ENCODE results near the gene DDX6.

The DDX6 gene

DNA sequence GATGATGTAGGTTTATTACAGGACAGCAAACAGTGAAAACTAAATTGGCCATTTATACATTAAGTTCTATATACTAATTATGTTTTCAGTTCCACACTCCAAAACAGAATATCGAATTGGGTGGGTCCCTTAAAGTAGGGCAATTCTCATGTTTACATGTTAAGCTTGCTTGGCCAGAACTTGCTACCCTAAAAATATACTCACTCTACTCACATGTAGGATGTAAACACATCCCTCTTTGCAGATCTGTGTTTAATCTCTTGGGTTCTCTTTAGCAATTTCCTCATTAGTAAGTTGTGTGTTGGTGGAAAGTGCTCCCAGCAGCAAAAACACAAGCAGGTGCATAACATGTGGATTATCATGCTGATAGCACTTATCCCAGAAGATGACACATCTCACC lies 22.6 kb upstream of the DDX6 start:
- Histone ChIP-seq H3K4me3 (ENCODE audit: low read length) (no peak overlapping the region), H3K27me3 (ENCODE audit: control insufficient read depth, insufficient read depth, low read length) (no peaks in the 10 kb centered on the region), H3K36me3 (ENCODE audit: control insufficient read depth, insufficient read depth, low read length) (no peaks in the 10 kb centered on the region), H3K9me3 (ENCODE audit: control insufficient read depth, low read length) (no peaks in the 10 kb centered on the region), H3K4me1 (ENCODE audit: control insufficient read depth, insufficient read depth, low read length) (no peaks in the 10 kb centered on the region), H3K9ac (ENCODE audit: low read length) (no peak overlapping the region)

DNA sequence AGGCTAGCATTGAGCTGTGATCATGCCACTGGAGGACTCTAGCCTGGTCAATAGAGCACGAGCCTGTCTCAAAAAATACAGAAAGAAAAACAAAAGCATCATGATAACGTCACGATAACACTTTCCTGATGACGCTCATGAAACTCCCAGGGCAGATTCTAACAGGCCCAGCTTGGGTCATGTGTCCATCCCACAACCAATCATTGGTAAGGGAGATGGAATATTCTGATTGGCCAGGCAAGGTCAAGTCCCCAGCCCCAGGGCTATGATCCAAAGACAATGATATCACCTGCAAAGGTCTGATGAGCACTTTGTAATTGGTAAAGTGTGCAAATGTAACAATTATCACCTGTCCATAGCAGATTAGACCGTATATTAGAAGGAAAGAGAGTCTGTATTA lies 21.5 kb upstream of the DDX6 start:
- no peak overlapping the region for H3K9ac ChIP-seq (ENCODE audit: low read length)
- H3K4me1 ChIP-seq (ENCODE audit: control insufficient read depth, insufficient read depth, low read length): no peaks in the 10 kb centered on the region
- H3K36me3 ChIP-seq (ENCODE audit: control insufficient read depth, insufficient read depth, low read length): no peaks in the 10 kb centered on the region
- no peaks in the 10 kb centered on the region for H3K27me3 ChIP-seq (ENCODE audit: control insufficient read depth, insufficient read depth, low read length)
- H3K4me3 ChIP-seq (ENCODE audit: low read length): no peak overlapping the region
- no peaks in the 10 kb centered on the region for H3K9me3 ChIP-seq (ENCODE audit: control insufficient read depth, low read length)

DNA sequence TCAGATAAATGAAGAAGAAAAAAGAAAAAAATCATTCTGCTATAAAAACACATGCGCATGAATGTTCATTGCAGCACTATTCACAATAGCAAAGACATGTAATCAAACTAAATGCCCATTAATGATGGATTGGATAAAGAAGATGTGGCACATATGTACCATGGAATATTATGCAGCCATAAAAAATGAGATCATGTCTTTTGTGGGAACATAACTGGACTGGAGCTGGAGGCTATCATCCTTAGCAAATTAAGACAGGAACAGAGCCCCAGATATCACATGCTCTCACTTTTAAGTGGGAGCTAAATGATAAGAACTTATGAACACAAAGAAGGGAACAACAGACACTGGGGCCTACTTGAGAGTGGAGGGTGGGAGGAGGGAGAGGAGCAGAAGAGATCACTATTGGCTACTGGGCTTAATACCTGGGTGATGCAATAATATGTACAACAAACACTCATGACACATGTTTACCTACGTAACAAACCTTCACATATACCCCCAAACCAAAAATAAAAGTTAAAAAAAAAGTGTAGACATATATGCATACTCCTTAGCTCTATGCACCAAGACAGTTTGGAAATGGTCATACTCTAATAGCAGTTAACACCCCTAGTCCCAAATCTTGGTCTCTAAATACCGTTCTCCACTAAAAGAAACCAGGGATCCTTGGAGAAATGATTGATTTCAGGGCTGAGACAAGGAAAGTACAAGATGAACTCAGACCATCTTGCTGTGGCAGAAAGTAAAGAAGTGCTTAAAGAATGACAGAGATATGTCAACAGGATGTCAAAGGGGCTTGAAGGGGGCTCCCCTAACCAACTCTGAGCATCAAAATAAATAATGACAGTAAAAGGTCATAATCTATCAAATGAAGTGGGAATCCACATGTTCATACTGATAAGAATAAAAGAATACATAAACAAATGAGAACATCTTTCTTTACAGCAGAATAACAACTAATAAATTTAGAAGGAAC lies 17.1 kb upstream of the DDX6 start:
- no peaks in the 10 kb centered on the region for H3K9me3 ChIP-seq (ENCODE audit: control insufficient read depth, low read length)
- H3K9ac ChIP-seq (ENCODE audit: low read length): no peak overlapping the region
- H3K4me3 ChIP-seq (ENCODE audit: low read length): no peak overlapping the region
- H3K36me3 ChIP-seq (ENCODE audit: control insufficient read depth, insufficient read depth, low read length): no peaks in the 10 kb centered on the region
- H3K27me3 ChIP-seq (ENCODE audit: control insufficient read depth, insufficient read depth, low read length): no peaks in the 10 kb centered on the region
- H3K4me1 ChIP-seq (ENCODE audit: control insufficient read depth, insufficient read depth, low read length): no peaks in the 10 kb centered on the region

DNA sequence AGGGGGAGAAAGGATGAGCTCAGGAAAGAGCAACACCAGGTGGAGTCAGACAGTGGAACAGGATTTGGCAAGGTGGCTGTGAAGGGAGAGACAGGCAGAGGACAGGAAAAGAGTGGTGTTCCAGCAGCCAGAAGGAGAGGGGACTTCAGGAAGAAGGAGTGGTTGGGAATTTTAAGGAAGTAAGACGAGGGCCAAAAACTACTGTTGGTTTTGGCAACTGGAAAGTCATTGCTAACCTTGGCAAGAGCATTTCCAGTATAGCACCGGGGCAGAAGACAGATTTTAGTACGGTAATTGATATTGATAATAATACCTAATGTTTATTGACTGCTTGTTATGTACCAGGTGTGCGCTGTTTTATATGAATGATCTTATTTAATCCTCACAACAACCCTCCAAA lies 15.4 kb upstream of the DDX6 start:
- Histone ChIP-seq H3K36me3 (ENCODE audit: control insufficient read depth, insufficient read depth, low read length) (no peaks in the 10 kb centered on the region), H3K9me3 (ENCODE audit: control insufficient read depth, low read length) (no peaks in the 10 kb centered on the region), H3K27me3 (ENCODE audit: control insufficient read depth, insufficient read depth, low read length) (no peaks in the 10 kb centered on the region), H3K4me1 (ENCODE audit: control insufficient read depth, insufficient read depth, low read length) (no peaks in the 10 kb centered on the region), H3K9ac (ENCODE audit: low read length) (no peak overlapping the region), H3K4me3 (ENCODE audit: low read length) (no peak overlapping the region)

DNA sequence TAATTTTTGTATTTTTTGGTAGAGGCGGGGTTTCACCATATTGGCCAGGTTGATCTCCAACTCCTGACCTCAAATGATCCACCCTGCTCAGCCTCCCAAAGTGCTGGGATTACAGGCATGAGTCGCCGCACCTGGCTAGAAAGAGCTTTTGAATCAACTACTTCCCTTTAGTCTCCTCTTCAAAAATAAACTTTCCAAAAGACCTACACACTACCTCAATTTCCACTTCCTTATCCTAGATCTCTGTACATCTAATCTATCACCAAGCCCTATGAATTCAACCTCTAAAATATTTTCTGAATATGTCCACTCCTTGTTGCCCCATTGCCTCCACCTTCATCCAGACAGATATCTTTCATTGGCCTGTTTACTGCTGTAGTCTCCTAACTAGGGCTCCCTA lies 13.1 kb upstream of the DDX6 start:
- H3K4me3 ChIP-seq (ENCODE audit: low read length): no peak overlapping the region
- H3K36me3 ChIP-seq (ENCODE audit: control insufficient read depth, insufficient read depth, low read length): no peaks in the 10 kb centered on the region
- no peaks in the 10 kb centered on the region for H3K27me3 ChIP-seq (ENCODE audit: control insufficient read depth, insufficient read depth, low read length)
- no peaks in the 10 kb centered on the region for H3K4me1 ChIP-seq (ENCODE audit: control insufficient read depth, insufficient read depth, low read length)
- no peaks in the 10 kb centered on the region for H3K9me3 ChIP-seq (ENCODE audit: control insufficient read depth, low read length)
- no peak overlapping the region for H3K9ac ChIP-seq (ENCODE audit: low read length)

DNA sequence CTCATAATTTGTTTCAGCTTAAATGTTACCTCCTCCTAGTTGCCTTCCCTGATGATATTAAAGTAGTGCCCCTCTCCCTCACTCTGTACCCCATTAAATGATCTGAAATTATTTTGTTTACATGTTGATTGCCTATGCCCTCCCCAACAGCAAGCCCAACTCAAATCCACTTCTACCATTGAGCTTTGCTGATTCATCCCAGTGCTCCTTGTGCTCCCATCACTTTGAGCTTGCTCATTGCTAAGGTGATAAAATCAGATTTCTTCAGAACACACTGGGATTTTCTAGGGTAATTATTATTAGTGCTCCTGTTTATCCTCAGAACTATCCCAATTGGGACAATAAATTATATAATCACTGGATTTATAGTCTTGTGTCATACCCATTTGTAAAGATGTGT lies 8.4 kb upstream of the DDX6 start:
- no peak overlapping the region for H3K4me3 ChIP-seq (ENCODE audit: low read length)
- H3K9ac ChIP-seq (ENCODE audit: low read length): no peak overlapping the region
- no peaks in the 10 kb centered on the region for H3K4me1 ChIP-seq (ENCODE audit: control insufficient read depth, insufficient read depth, low read length)
- H3K27me3 ChIP-seq (ENCODE audit: control insufficient read depth, insufficient read depth, low read length): no peaks in the 10 kb centered on the region
- H3K9me3 ChIP-seq (ENCODE audit: control insufficient read depth, low read length): no peaks in the 10 kb centered on the region
- no peaks in the 10 kb centered on the region for H3K36me3 ChIP-seq (ENCODE audit: control insufficient read depth, insufficient read depth, low read length)

DNA sequence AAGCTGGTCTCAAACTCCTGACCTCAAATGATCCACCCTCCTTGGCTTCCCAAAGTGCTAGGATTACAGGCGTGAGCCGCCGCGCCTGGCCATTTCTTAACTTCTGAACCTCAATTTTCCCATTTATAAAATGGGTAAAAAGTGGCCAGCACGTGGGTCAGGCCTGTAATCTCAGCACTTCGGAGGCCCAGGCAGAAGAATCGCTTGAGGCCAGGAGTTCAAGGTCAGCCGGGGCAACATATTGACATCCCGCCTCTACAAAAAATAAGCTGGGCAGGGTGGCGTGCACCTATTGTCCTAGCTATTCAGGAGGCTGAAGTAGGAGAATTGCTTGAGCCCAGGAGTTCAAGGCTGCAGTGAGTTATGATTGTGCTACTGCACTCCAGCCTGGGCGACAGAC lies 6.5 kb upstream of the DDX6 start:
- no peaks in the 10 kb centered on the region for H3K9me3 ChIP-seq (ENCODE audit: control insufficient read depth, low read length)
- no peaks in the 10 kb centered on the region for H3K27me3 ChIP-seq (ENCODE audit: control insufficient read depth, insufficient read depth, low read length)
- H3K4me1 ChIP-seq (ENCODE audit: control insufficient read depth, insufficient read depth, low read length): peaks cover 4% of the 10 kb centered on the region
- no peaks in the 10 kb centered on the region for H3K36me3 ChIP-seq (ENCODE audit: control insufficient read depth, insufficient read depth, low read length)
- no peak overlapping the region for H3K4me3 ChIP-seq (ENCODE audit: low read length)
- H3K9ac ChIP-seq (ENCODE audit: low read length): no peak overlapping the region

DNA sequence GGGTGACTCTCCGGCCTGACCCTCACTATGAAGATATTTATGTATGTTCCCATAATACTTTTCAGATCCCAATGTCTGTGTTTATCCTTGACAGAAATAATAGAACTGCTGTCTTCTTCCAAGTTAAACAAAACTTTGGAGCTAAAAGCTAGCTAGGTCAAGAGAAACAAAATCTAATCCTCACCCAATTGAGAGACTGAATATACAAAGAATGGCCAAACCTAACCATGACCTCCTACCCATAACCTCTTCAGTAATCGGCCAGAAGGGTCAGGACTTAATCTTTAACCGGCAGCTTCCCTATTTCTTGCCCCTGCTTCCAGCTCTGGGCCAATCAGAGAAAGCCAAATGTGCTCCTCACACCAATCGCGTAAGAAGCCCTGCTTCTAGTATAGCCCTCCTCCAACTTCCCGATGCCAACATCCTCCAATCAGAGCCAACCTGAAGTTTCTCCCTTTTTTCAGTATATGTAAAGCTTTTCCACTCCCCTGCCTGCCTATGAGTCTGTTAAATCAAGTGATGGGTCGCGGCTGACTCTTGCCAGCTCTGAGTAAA lies 1.7 kb upstream of the DDX6 start:
- Histone ChIP-seq H3K36me3 (ENCODE audit: control insufficient read depth, insufficient read depth, low read length) (no peaks in the 10 kb centered on the region), H3K4me1 (ENCODE audit: control insufficient read depth, insufficient read depth, low read length) (peaks cover 9% of the 10 kb centered on the region), H3K27me3 (ENCODE audit: control insufficient read depth, insufficient read depth, low read length) (no peaks in the 10 kb centered on the region), H3K9me3 (ENCODE audit: control insufficient read depth, low read length) (no peaks in the 10 kb centered on the region), H3K9ac (ENCODE audit: low read length) (peak overlapping the region; percentile 100), H3K4me3 (ENCODE audit: low read length) (peak overlapping the region; percentile 95)

DNA sequence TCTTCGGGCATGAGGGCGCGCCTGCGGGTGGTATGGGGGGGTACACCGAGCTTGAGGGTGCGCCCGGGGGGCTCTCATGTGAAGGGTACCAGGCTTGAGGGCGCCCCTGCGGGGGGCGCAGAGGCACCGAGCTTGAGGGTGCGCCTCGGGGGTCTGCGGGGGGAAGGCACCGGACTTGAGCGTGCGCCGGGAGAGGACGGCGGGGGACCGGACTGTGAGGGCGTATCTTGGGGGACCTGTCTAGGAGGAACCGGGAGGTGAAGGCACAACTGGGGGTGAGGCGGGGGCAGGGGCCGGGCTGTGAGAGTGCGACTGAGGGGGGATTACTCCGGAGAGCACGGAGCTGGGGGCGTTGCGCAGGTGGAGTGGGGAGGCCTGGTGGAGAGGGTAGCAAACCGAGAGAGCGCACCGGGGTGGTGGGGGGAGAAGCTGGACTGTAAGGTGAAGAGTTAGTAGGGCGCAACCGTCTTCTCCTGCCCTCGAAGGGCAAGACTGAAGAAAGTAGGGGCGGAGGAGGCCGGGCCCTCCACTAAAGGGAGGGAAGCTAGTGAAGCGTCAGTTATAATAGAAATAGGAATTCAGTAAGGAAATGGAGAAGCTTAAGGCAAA lies 1.1 kb upstream of the DDX6 start:
- H3K9ac ChIP-seq (ENCODE audit: low read length): peak overlapping the region; percentile 100
- no peaks in the 10 kb centered on the region for H3K36me3 ChIP-seq (ENCODE audit: control insufficient read depth, insufficient read depth, low read length)
- no peaks in the 10 kb centered on the region for H3K9me3 ChIP-seq (ENCODE audit: control insufficient read depth, low read length)
- H3K27me3 ChIP-seq (ENCODE audit: control insufficient read depth, insufficient read depth, low read length): no peaks in the 10 kb centered on the region
- peaks cover 10% of the 10 kb centered on the region for H3K4me1 ChIP-seq (ENCODE audit: control insufficient read depth, insufficient read depth, low read length)
- peak overlapping the region; percentile 95 for H3K4me3 ChIP-seq (ENCODE audit: low read length)

DNA sequence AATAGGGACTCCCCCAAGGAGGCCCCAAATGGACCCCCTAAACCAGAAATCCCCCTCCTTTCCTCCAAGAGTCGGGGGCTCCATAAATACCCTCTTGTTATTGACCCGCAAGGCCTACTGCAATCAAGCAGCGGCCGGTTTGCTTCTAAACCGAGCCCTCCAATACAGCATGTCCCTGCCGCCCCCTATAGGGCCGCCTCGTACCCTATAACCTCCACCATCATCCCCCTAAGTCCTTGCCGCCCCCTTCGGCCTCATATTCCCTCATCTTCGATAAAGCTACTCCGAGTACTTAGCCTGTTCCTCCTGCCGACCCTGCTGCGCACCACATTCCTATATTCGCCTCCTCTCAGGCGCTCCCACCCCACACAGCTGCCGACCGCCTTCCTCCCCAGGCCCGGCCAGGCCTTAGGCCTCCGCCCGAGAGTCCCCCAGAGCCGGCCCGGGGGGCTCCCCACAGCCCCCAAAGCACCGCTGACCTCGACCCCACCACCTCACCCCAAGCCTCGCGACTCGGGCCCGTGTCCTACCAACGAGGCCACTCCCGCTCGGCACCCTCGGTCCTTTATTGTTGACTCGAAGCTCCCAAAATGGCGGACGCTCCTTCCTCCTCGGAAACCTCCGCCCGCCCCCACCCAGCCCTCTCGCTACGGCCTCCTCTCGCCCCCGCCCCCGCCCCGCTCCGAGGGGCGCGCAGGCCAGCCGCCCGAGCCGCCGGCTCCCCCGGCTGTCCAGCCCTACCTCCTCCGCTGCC lies 430 bp downstream of the DDX6 start:
- peaks cover 14% of the 10 kb centered on the region for H3K4me1 ChIP-seq (ENCODE audit: control insufficient read depth, insufficient read depth, low read length)
- H3K9ac ChIP-seq (ENCODE audit: low read length): peak overlapping the region; percentile 100
- H3K36me3 ChIP-seq (ENCODE audit: control insufficient read depth, insufficient read depth, low read length): no peaks in the 10 kb centered on the region
- no peaks in the 10 kb centered on the region for H3K27me3 ChIP-seq (ENCODE audit: control insufficient read depth, insufficient read depth, low read length)
- peak overlapping the region; percentile 91 for H3K4me3 ChIP-seq (ENCODE audit: low read length)
- no peaks in the 10 kb centered on the region for H3K9me3 ChIP-seq (ENCODE audit: control insufficient read depth, low read length)

DNA sequence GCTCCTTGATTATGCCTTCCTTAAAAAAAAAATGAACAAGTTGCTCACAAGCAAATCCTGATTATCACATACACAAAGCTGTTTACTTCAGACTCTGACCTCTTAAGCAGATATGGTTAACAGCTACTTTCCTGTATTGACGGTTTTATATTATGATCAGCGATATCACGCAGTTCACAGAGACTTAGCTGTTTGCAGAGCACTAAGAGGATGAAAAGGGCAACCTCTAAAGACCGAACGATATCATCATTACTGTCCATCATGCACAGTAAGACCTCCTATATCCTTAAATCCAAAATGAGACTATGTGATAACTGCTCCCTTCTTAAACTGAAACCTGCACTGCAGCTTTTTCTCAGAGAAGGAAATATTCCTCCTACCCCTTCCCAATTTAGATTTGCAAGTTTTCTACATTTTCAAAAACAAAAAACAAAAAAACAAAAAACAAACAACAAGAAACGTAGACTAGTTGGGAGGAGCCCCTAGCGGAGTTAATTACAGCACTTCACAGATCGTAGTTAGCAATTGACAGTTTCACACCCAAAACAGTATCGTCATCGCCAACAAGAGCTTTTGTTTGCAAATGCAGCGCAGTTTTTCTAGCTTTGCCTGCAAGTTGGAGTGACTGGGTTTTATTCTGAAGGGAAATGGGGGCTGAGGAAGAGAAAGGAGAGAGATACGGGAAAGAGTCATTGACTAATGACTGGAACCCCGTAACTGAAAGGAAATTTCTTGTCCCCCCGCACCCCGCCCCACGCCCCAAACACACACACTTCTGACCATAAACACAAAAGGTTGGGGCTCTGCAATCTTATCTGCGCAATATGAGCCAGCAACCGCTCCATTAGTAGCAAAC lies 1.2 kb downstream of the DDX6 start:
- H3K9ac ChIP-seq (ENCODE audit: low read length): peak overlapping the region; percentile 100
- no peaks in the 10 kb centered on the region for H3K36me3 ChIP-seq (ENCODE audit: control insufficient read depth, insufficient read depth, low read length)
- H3K27me3 ChIP-seq (ENCODE audit: control insufficient read depth, insufficient read depth, low read length): no peaks in the 10 kb centered on the region
- no peaks in the 10 kb centered on the region for H3K9me3 ChIP-seq (ENCODE audit: control insufficient read depth, low read length)
- peak overlapping the region; percentile 91 for H3K4me3 ChIP-seq (ENCODE audit: low read length)
- peaks cover 14% of the 10 kb centered on the region for H3K4me1 ChIP-seq (ENCODE audit: control insufficient read depth, insufficient read depth, low read length)

Data from mucosa of stomach (tissue), 1 donor.